NCI-H748 (cell line): ENCODE data around the gene THSD4.
"Not testable (repeated sequence)": the region's sequence is repeated elsewhere in the genome, so short reads cannot be mapped to it uniquely, and the experiment has no call there.

Experiments
- DNase-seq: peaks from one replicate; lab custom pipeline; 2025; ENCODE audit not compliant: unreplicated experiment; lab: John Stamatoyannopoulos, UW

The THSD4 gene

GRCh38 chr15:71145648-71146047, 30.4 kb downstream of the THSD4 start:
- DNase-seq = no peak

GRCh38 chr15:71146580-71146982, 31.3 kb downstream of the THSD4 start:
- DNase-seq = no peak

- no peak for DNase-seq
Observed at GRCh38 chr15:71148048-71148447, 32.8 kb downstream of the THSD4 start.

GRCh38 chr15:71149646-71150557, 34.6 kb downstream of the THSD4 start:
- DNase-seq = no peak

GRCh38 chr15:71151081-71151480, 35.8 kb downstream of the THSD4 start:
- no peak for DNase-seq

GRCh38 chr15:71152542-71152941, 37.3 kb downstream of the THSD4 start:
- DNase-seq = no peak

GRCh38 chr15:71153823-71154524, 38.7 kb downstream of the THSD4 start:
- DNase-seq = no peak

GRCh38 chr15:71154607-71155200, 39.4 kb downstream of the THSD4 start:
- no peak for DNase-seq

- no peak for DNase-seq
Observed at GRCh38 chr15:71155534-71155933, 40.3 kb downstream of the THSD4 start.

- DNase-seq = no peak
Observed at GRCh38 chr15:71160976-71161375, 45.7 kb downstream of the THSD4 start.

GRCh38 chr15:71162309-71162708, 47.0 kb downstream of the THSD4 start:
- no peak for DNase-seq

GRCh38 chr15:71164606-71165005, 49.3 kb downstream of the THSD4 start:
- DNase-seq = not testable (repeated sequence)

- no peak for DNase-seq
Observed at GRCh38 chr15:71167445-71168165, 52.3 kb downstream of the THSD4 start.

GRCh38 chr15:71168166-71168834, 53.0 kb downstream of the THSD4 start:
- DNase-seq = no peak

GRCh38 chr15:71170163-71170562, 54.9 kb downstream of the THSD4 start:
- no peak for DNase-seq

- DNase-seq = no peak
Observed at GRCh38 chr15:71171195-71171594, 55.9 kb downstream of the THSD4 start.

- DNase-seq = not testable (repeated sequence)
Observed at GRCh38 chr15:71174360-71174759, 59.1 kb downstream of the THSD4 start.

GRCh38 chr15:71180986-71181853, 65.9 kb downstream of the THSD4 start:
- no peak for DNase-seq

- no peak for DNase-seq
Observed at GRCh38 chr15:71182522-71182921, 67.3 kb downstream of the THSD4 start.

- no peak for DNase-seq
Observed at GRCh38 chr15:71183063-71183462, 67.8 kb downstream of the THSD4 start.
